ENCODE measurements around the gene SKI. TPM values are rescaled to one million over a fixed set of nuclear protein-coding genes. Genes with fewer than 3 reads are reported as not detected.

Gene SKI
- total RNA-seq, 1 donor from 2014 or later, result 90.0 TPM

GRCh38 chr1:2267862-2268261 is 39.7 kb downstream of the SKI start:
- intact Hi-C loops (cut with DNase I), result no loop called here
- TF ChIP-seq CTCF (IDR thresholded peaks at IDR 0.05), result no peak
- ATAC-seq, result peak in 1 of 2 donors; percentile 4
- Histone ChIP-seq H3K4me1 (peaks cover 75% of the 10 kb centered on the region), H3K27me3 (ENCODE audit: low read depth) (no peaks in the 10 kb centered on the region), H3K9me3 (no peaks in the 10 kb centered on the region), H3K27ac (no peak overlapping the region), H3K36me3 (no peaks in the 10 kb centered on the region), H3K4me3 (no peak overlapping the region)
- no peak for DNase-seq

- H3K4me3 ChIP-seq, result no peak overlapping the region
- no peaks in the 10 kb centered on the region for H3K27me3 ChIP-seq (ENCODE audit: low read depth)
- H3K27ac ChIP-seq, result no peak overlapping the region
- H3K36me3 ChIP-seq, result no peaks in the 10 kb centered on the region
- no peak for TF ChIP-seq CTCF (IDR thresholded peaks at IDR 0.05)
- intact Hi-C loops (cut with DNase I), result no loop called here
- peaks cover 81% of the 10 kb centered on the region for H3K4me1 ChIP-seq
- no peaks in the 10 kb centered on the region for H3K9me3 ChIP-seq
- DNase-seq (no peak), ATAC-seq (no peak)
Observed at GRCh38 chr1:2268285-2269056, 40.4 kb downstream of the SKI start.

- DNase-seq (no peak), ATAC-seq (no peak)
- Histone ChIP-seq H3K4me1 (peaks cover 90% of the 10 kb centered on the region), H3K27me3 (ENCODE audit: low read depth) (no peaks in the 10 kb centered on the region), H3K36me3 (no peaks in the 10 kb centered on the region), H3K9me3 (no peaks in the 10 kb centered on the region), H3K27ac (no peak overlapping the region), H3K4me3 (no peak overlapping the region)
- no peak for TF ChIP-seq CTCF (IDR thresholded peaks at IDR 0.05)
- intact Hi-C loops (cut with DNase I), result no loop called here
Observed at GRCh38 chr1:2269193-2269921, 41.2 kb downstream of the SKI start.

- Histone ChIP-seq H3K27ac (peak overlapping the region; percentile 37), H3K27me3 (ENCODE audit: low read depth) (no peaks in the 10 kb centered on the region), H3K9me3 (no peaks in the 10 kb centered on the region), H3K36me3 (no peaks in the 10 kb centered on the region), H3K4me3 (no peak overlapping the region), H3K4me1 (peaks cover 93% of the 10 kb centered on the region)
- no peak for ATAC-seq
- intact Hi-C loops (cut with DNase I), result no loop called here
- no peak for DNase-seq
- TF ChIP-seq CTCF (IDR thresholded peaks at IDR 0.05), result no peak
Observed at GRCh38 chr1:2269922-2270259, 41.8 kb downstream of the SKI start.

GRCh38 chr1:2270260-2271100 is 42.4 kb downstream of the SKI start:
- Histone ChIP-seq H3K4me3 (no peak overlapping the region), H3K36me3 (no peaks in the 10 kb centered on the region), H3K27ac (peak overlapping the region; percentile 37), H3K9me3 (no peaks in the 10 kb centered on the region), H3K27me3 (ENCODE audit: low read depth) (no peaks in the 10 kb centered on the region), H3K4me1 (peaks cover 93% of the 10 kb centered on the region)
- no peak for DNase-seq
- no peak for TF ChIP-seq CTCF (IDR thresholded peaks at IDR 0.05)
- intact Hi-C loops (cut with DNase I), result no loop called here
- no peak for ATAC-seq

Measured in lower lobe of right lung (tissue), 2 donors.